HCT116 (cell line): ENCODE results near the gene EPHB2.

Source experiments
- EZH2 ChIP-seq: fragments of 200-600 bp; sonication (generic); IDR thresholded peaks from 2 replicates; pipeline ENCODE4 v1.6.1; 2017; ENCODE audit warnings: antibody characterized with exemption, mixed run types
- JUND ChIP-seq: IDR thresholded peaks from 2 replicates; pipeline ENCODE4 v1.6.1; 2012
- POLR2AphosphoS5 ChIP-seq: IDR thresholded peaks from 2 replicates; pipeline ENCODE4 v1.6.1; 2011; ENCODE audit warnings: mild to moderate bottlenecking, low read depth, low read length, moderate library complexity

- TF ChIP-seq JUND (no peak), EZH2 (no peak), POLR2AphosphoS5 (no peak)
Measured at GRCh38 chr1:22818061-22818770, 107.6 kb downstream of the EPHB2 start.
